ENCODE data around the gene TNIK.
A peak's percentile ranks its signal among the peaks of the same experiment; 100 is the strongest.
"Not testable (repeated sequence)": the region's sequence is repeated elsewhere in the genome, so short reads cannot be mapped to it uniquely, and the experiment has no call there.

Gene TNIK

GRCh38 chr3:171455603-171456550 lies 4.3 kb downstream of the TNIK start:
- TF ChIP-seq, protein P1, sequence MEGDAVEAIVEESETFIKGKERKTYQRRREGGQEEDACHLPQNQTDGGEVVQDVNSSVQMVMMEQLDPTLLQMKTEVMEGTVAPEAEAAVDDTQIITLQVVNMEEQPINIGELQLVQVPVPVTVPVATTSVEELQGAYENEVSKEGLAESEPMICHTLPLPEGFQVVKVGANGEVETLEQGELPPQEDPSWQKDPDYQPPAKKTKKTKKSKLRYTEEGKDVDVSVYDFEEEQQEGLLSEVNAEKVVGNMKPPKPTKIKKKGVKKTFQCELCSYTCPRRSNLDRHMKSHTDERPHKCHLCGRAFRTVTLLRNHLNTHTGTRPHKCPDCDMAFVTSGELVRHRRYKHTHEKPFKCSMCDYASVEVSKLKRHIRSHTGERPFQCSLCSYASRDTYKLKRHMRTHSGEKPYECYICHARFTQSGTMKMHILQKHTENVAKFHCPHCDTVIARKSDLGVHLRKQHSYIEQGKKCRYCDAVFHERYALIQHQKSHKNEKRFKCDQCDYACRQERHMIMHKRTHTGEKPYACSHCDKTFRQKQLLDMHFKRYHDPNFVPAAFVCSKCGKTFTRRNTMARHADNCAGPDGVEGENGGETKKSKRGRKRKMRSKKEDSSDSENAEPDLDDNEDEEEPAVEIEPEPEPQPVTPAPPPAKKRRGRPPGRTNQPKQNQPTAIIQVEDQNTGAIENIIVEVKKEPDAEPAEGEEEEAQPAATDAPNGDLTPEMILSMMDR (IDR thresholded peaks at IDR 0.05; ENCODE audit: low read depth, low read length): no peak
- no peak for DNase-seq (ENCODE audit: extremely low read depth, low read depth)

DNA sequence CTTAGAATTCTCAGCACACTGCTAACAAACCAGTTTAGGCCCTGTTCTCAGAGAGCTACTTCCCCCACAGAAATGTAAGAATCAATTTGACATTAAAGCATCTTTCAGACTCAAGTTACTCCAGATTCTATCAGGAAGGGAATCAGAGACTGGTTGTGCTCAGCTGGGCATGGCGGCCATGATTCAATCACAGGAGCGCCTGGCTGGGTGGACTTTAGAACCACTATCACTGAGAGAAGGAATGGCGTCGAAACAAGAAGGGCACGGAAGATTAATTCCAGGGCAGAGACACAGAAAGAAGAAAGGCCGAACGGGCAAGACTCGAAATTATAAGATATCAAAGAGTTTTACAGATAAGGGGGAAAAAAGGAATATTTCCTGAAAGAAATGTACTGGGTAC lies 6.2 kb downstream of the TNIK start:
- DNase-seq (ENCODE audit: extremely low read depth, low read depth): no peak
- TF ChIP-seq, protein P1 (IDR thresholded peaks at IDR 0.05; ENCODE audit: low read depth, low read length): no peak

DNA sequence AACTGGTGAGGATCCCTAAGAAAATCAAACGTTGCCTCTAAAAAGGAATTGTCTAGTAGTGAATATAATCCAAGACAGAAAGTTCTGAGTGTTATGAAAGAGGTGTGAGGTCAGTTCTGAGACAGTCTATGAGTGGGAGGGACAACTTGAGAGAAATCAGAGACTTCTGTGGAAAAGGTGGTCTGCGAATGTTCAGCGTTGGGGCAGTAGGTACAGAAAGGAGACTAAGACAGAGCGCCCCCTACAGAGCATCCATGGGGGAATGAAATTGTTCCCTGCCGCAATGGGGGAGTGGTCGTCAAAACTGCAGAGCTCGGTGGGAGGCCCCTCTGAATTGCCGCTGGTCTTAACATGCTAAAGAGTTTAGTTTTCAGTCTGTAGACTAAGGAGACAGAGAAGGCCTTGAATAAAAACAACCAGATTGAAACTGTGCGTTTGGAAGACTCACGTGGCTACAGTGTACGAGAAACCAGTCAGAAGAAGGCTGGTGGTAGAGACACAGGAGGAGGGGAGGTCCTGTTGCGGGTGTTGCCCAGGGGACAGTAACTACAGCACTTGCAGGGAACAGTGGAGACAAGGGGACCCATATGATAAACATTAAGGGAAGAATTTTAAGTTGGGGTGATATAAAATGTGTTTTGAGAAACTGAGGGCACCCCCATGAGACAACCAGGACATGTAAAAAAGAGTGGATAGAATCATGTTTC lies 6.9 kb downstream of the TNIK start:
- DNase-seq (ENCODE audit: extremely low read depth, low read depth): no peak
- TF ChIP-seq, protein P1 (IDR thresholded peaks at IDR 0.05; ENCODE audit: low read depth, low read length): peak; percentile 13

DNA sequence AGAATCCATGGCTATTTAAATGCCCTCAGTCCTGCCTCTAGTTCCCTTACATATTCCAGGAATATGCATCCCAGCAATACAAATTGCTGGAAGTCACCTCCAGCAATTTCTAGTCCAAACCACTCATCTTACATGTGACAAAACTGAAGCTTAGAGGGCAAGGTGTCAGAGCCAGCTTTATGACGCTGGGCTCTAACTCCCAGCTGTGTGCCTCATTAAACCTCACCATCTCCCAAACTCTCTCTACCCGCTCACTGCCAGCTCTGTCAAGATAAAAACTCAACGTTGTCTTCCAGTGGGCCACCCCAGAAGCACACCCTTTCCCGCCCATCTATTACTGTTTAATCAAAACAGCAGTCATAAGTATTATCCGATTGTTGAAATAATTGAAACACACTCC lies 7.9 kb downstream of the TNIK start:
- no peak for DNase-seq (ENCODE audit: extremely low read depth, low read depth)
- TF ChIP-seq, protein P1 (IDR thresholded peaks at IDR 0.05; ENCODE audit: low read depth, low read length): no peak

- TF ChIP-seq, protein P1 (IDR thresholded peaks at IDR 0.05; ENCODE audit: low read depth, low read length): no peak
These were observed 8.3 kb downstream of the TNIK start for GRCh38 chr3:171451915-171452314.

GRCh38 chr3:171447579-171447891 lies 12.7 kb downstream of the TNIK start:
- not testable (repeated sequence) for DNase-seq (ENCODE audit: extremely low read depth, low read depth)

More at GRCh38 chr3:171451915-171452314, 8.3 kb downstream of the TNIK start:
- no peak for DNase-seq (ENCODE audit: extremely low read depth, low read depth)

DNA sequence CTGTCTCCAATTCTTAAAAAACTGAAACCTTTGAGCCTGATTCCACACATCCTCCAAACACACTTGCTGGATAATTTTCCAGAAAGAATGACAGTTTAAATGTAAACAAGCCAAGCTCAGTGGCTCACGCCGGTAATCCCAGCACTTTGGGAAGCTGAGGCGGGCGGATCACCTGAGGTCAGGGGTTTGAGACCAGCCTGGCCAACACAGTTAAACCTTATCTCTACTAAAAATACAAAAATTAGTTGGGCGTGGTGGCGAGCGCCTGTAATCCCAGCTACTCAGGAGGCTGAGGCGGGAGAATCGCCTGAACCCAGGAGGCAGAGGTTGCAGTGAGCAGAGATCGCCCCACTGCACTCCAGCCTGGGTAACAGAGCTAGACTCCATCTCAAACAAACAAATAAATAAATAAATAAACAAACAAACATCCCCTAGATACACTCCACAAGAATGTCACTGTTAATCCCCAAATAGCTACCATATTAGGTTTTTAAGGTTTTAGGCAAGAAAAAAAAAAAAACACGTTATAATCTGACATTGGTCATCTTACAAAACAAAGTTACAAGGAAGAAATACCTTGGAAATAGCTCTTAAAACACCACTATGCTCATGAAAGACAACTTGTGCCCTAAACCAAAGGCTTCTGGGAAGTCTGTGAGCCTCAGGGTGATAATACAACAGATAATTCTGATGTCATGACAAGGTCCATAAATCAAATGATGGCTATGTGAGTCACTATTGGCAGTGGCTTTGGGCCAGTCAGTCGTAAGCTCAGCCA lies 13.2 kb downstream of the TNIK start:
- no peak for DNase-seq (ENCODE audit: extremely low read depth, low read depth)
- TF ChIP-seq, protein P1 (IDR thresholded peaks at IDR 0.05; ENCODE audit: low read depth, low read length): no peak

Measured in AG09319 (cell line).